Measurements from ENCODE around the gene GSX2.
A peak's percentile ranks its signal among the peaks of the same experiment; 100 is the strongest.

Gene GSX2

DNA sequence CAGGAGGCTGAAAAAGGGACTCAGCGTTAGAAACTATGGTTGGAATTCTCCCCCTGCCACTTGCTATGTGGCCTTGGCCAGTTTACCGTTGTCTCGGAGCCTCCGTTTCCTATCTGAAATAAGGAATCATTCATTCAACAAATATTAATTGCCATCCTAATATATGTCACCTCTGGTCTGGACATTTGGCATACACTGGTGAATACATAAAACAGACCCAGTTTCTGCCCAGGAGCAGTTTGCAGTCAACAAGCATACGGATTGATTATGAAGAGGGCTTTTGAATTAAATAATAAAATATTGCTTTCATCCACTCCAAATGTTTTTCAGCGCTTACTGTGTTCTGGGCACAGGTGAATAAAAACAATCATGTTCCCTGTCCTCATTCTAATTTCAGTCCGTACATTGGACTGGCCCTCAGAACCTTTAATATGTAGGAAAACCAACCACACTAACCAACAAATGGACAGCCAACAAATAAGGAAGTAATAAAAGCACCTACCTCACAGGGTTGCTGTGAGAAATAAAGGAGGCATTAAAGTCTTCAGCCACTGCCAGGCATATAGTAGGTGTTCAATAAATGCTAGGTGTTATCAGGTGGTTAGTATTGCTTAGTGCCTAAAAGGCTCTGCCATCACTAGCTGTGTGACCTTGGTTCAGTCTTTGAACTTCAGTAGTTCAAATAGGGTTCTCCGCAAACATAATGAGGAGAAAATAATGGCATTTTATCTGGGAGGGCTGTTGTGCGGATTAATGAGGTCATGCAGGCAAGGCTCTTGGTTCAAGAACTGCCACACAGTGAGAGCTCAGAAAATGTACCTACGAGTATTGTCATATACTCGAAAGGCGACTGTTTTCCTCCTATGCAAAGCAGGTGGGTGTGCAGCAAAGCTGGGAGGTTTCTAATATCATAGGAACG lies 7.3 kb upstream of the GSX2 start:
- TF ChIP-seq CTCF (IDR thresholded peaks at IDR 0.05; ENCODE audit: low read depth, low read length): no peak
- peaks cover 14% of the 10 kb centered on the region for H3K27me3 ChIP-seq
- peak overlapping the region; percentile 84 for H3K4me3 ChIP-seq (ENCODE audit: low read depth, low read length)

DNA sequence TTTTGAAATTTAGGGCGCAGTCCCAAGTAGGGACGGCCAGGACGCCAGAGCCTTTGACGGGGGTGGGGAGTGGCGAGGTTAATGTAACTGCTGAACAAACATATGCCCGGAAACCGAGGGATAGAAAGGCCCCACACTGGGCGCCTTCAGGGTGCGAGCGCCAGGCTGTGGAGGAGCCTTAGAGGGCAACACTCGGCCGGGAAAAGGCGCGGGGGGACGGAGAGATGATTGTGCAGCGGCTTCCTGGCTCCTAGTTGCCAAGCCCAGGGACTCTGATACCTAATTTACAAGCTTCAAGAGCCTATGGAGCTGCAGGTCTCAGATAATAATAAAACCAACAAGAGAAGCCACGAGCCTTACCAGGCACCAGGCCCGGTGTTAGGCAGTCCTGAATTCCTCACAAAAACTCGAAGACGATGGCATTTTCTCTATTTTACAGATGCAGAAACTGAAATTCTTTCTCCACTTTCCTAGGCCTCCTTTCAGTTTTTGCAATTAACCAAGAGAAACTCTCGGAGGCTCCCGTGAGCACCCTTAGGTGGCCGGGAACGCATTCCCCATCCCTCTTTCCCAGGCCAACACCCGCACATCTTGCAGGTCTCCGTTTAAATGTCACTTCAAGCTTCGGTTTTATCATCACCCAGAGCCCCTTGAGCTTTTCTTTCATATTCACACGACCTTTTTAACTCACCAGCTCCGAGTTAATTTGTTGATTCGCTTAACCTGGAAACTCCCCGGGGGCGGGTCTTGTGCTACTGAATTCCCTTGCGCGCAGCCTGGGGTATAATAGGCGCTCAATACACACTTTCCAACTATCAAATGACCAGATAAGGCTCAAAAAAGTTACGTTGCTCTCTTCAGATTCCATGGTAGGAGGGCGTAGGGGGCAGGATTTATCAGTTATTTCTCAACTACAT lies 6.4 kb upstream of the GSX2 start:
- Histone ChIP-seq H3K4me1 (no peaks in the 10 kb centered on the region; the same call in 1 of the 2 replicates), H3K27me3 (peaks cover 23% of the 10 kb centered on the region), H3K4me3 (ENCODE audit: low read depth, low read length) (no peak overlapping the region)

More for the DNA sequence above, 7.3 kb upstream of the GSX2 start:
- Histone ChIP-seq H3K36me3 (no peaks in the 10 kb centered on the region), H3K4me1 (no peaks in the 10 kb centered on the region; the same call in 1 of the 2 replicates), H3K9me3 (no peaks in the 10 kb centered on the region)
- DNase-seq: no peak

DNA sequence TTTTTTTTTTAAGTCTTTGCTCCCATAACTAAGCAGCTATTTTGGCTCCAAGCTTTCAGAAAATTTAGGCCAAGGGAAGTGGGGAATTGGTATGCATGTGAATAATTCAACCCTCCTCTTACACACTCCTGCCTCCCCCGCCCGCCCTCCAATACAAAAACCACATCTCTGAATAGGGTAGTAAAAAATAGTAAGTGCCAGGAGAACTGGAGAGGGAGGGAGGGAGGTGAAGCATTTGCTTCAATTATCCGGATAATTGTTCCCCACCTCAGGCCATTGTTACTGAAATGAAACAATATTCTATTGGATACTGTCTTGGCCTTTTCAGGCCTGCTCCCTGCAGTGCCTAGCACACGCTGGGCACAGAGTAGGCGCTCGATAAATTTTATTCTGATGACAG lies 5.5 kb upstream of the GSX2 start:
- Histone ChIP-seq H3K36me3 (no peaks in the 10 kb centered on the region), H3K9me3 (no peaks in the 10 kb centered on the region), H3K27me3 (peaks cover 32% of the 10 kb centered on the region), H3K4me3 (ENCODE audit: low read depth, low read length) (no peak overlapping the region), H3K4me1 (no peaks in the 10 kb centered on the region; the same call in 1 of the 2 replicates)
- TF ChIP-seq CTCF (IDR thresholded peaks at IDR 0.05; ENCODE audit: low read depth, low read length): no peak
- DNase-seq: no peak

More for the DNA sequence above, 6.4 kb upstream of the GSX2 start:
- no peaks in the 10 kb centered on the region for H3K36me3 ChIP-seq
- DNase-seq: no peak
- TF ChIP-seq CTCF (IDR thresholded peaks at IDR 0.05; ENCODE audit: low read depth, low read length): no peak
- H3K9me3 ChIP-seq: no peaks in the 10 kb centered on the region

DNA sequence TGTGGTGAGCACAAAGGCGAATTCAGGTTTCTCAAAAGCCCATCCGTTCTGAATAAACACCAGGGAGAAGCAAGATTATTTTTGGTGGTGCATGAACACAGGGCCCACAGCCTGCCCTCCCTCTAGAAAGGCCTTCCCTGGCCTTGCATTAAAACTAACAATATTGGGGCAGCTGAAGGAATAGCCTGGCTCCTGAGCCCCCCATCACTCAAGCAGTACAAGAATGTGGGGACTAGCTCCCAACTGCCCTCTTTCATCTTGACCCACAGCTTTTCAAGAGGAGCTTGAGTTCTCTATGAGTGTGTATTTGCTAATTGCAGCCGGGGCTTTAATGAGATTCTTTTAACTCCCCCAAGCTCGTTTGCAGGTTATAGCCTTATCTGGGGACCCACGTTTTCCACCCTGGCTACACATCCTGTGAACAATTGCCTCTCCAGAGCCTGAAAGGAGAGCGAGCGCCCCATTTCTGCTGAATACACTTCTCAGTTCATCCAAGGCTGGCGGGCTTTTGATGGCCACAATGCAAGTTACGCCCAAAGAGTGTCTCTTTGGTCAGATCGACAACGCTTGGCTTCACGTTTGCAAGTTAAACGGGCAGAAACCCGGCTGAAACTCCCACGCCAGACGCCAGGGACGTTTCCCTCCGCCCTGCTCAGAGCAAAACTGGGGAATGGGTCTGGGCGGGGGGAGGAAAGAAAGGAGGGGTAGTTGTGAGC lies 4.7 kb upstream of the GSX2 start:
- Histone ChIP-seq H3K27me3 (peaks cover 40% of the 10 kb centered on the region), H3K9me3 (no peaks in the 10 kb centered on the region), H3K4me3 (ENCODE audit: low read depth, low read length) (no peak overlapping the region), H3K36me3 (no peaks in the 10 kb centered on the region), H3K4me1 (no peaks in the 10 kb centered on the region; the same call in 1 of the 2 replicates)
- no peak for TF ChIP-seq CTCF (IDR thresholded peaks at IDR 0.05; ENCODE audit: low read depth, low read length)
- DNase-seq: no peak

GRCh38 chr4:54096295-54096962 lies 3.5 kb upstream of the GSX2 start:
- Histone ChIP-seq H3K36me3 (no peaks in the 10 kb centered on the region), H3K27me3 (peaks cover 52% of the 10 kb centered on the region), H3K9me3 (no peaks in the 10 kb centered on the region), H3K4me1 (no peaks in the 10 kb centered on the region), H3K4me3 (ENCODE audit: low read depth, low read length) (no peak overlapping the region)
- no peak for DNase-seq
- TF ChIP-seq CTCF (IDR thresholded peaks at IDR 0.05; ENCODE audit: low read depth, low read length): no peak

Measured in BE2C (cell line).